Renal cortex interstitium (tissue), 11 donors: ENCODE measurements around the gene ARPC1A. TPM values are rescaled to one million over a fixed set of nuclear protein-coding genes. Genes with fewer than 3 reads are reported as not detected.
"Not testable (repeated sequence)": the region's sequence is repeated elsewhere in the genome, so short reads cannot be mapped to it uniquely, and the experiment has no call there.

Experiments
- DNase-seq, 11 donors: peaks; one replicate each; pipeline ENCODE4 v3.0.0-alpha.2; 2013; ENCODE audit warnings: low read depth in 9 of 11, low spot score in 4 of 11; ENCODE audit errors: extremely low read depth in 1 of 11
- polyA plus RNA-seq, 3 donors: library from polyadenylated mRNA; unstranded; fragments of 120-200 nt; gene quantifications; one replicate each; pipeline ENCODE4 v1.2.1, GENCODE V29; 2013; ENCODE audit not compliant: insufficient read length in 3 of 3

The ARPC1A gene
- polyA plus RNA-seq, 3 donors = 101 to 114 (median 109) TPM

DNA sequence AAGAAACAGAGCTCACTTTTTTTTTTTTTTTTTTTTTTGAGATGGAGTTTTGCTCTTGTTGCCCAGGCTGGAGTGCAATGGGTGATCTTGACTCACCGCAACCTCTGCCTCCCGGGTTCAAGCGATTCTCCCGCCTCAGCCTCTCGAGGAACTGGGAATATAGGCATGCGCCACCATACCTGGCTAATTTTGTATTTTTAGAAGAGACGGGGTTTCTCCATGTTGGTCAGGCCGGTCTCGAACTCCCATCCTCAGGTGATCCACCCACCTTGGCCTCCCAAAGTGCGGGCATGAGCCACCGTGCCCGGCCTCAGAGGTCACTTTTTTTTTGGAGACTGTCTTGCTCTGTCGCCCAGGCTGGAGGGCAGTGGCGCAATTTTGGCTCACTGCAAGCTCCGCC, 32.8 kb downstream of the ARPC1A start:
- not testable (repeated sequence) for DNase-seq

DNA sequence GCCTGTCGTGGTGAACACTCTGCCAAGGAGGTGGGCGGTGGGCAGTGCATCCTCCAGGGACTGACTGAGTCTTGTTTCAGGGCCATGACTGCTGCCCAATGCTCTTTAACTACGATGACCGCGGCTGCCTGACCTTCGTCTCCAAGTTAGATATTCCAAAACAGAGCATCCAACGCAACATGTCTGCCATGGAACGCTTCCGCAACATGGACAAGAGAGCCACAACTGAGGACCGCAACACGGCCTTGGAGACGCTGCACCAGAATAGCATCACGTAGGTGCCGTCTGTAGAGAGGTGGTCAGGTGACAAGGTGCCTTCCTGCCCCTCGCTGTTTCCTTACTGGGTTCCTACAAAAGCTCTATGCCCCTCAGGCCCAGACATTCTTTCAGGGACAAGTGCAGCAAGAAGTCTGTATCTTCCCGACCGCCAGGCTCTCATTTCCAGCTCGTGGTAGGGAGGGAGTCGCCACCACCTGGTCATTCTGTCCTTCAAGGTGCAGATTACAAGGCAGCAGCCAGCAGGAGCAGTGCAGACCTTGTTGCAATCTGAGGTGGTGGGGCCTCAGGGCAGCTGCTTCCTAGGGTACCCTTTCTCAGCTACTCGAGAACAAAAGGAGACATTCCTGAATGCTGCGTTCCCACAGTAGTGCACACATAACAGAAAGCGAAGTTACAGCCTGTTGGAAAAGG, 33.9 kb downstream of the ARPC1A start:
- DNase-seq = no peak

DNA sequence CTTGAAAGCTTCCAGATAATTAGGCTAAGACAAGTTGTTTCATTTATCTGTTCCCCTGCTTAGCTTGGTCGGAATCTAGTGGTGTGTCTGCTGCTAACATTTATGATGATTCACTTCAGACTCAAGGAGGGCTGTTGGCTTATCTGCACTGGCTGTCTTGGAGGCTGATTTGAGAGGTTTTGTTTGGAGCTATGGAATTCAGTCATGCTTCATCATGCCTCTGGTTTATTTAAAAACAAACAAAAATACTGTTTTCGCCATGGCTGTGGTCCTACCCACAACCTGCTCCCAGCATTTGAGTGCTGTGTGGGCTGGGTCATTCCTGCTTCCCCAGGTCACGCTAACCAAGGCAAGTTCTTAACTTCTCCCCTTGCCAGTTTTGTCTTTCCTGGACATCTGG, 37.1 kb downstream of the ARPC1A start:
- no peak for DNase-seq

DNA sequence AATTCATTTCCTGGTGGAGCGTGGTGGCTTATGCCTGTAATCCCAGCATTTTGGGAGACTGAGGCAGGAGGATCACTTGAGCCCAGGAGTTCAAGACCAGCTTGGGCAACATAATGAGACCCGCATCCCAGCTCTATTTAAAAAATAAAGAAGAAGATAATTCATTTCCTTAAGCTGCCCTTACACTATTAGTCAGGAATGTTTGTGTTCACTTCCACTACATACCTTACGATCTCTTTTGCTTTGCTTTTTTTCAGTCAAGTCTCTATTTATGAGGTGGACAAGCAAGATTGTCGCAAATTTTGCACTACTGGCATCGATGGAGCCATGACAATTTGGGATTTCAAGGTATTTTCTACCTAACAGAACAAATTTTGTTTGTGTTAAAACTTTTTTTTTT, 37.6 kb downstream of the ARPC1A start:
- no peak for DNase-seq

DNA sequence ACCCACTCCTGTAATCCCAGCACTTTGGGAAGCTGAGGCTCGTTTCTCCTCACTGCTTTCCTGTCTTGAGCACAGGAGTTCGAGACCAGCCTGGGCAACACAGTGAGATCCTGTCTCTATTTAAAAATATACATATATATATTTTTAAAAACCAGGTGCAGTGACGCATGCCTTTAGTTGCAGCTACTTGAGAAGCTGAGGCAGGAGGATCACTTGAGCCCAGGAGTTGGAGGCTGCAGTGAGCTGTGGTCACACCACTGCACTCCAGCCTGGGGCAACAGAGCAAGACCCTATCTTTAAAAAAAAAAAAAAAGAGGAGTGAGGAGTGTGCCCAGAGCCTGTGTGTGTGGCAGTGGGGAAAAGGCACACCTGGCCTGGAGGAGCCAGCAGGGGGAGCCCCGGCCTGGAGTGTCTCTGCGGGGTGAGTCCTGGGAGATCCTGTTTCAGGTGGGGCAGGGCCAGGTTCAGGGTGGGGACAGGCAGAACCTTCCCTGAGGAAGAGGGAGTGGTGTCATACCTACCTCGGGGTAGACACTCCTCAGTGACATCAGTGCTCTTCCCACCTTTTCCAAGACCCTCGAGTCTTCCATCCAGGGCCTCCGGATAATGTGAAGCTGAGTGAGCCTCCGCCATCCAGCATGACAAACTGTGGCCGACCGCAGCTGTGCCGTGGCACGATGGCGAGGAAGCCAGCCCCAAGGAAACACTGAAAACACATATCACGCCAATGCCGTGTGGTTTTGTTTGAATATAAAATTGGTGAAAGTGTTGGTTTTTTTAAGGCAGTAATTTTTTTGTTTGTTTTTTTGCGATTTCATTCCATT, 39.8 kb downstream of the ARPC1A start:
- DNase-seq = no peak

DNA sequence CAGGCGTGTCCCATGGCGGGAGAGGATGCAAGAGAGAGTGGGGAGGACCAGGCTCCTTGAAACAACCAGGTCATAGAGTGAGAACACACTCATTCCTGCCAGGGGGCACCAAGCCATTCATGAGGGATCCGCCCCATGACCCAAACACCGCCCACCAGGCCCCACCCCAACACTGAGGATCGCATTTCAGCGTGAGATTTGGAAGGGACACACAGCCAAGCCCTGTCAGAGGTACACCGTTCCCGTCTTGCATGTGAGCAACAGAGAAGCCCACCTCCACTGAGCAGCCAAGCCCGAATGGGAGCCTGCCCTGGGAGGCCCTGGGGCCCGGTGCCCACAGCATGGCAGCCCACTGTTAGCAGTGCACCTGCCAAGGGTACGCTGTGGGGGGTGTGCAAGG, 40.9 kb downstream of the ARPC1A start:
- no peak for DNase-seq

DNA sequence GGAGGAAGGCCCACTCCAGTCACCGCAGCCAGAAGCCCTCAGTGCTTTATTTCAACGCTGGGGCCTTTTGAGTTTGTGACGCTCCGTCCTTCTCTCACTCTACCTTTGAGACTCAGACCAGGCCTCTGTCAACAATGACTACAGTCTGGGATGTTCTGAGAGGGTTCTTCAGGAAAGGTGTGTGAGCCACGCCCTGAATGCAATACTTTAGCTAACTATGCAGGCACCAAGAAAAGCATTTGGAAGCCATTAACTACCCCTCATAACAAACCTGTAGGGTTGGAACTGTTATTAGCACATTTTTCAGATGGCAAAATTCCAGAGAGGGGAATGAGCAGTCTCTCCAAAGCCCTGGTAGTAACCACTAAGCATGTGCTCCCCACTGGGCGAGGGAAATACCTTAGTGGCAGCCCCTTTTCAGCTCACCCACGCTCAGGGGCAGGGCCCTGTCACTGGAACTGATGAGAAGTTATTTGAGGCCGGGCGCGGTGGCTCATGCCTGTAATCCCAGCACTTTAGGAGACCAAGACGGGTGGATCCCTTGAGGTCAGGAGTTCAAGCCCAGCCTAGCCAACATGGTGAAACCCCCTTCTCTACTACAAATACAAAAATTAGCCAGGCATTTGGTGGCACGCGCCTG, 43.2 kb downstream of the ARPC1A start:
- no peak for DNase-seq

DNA sequence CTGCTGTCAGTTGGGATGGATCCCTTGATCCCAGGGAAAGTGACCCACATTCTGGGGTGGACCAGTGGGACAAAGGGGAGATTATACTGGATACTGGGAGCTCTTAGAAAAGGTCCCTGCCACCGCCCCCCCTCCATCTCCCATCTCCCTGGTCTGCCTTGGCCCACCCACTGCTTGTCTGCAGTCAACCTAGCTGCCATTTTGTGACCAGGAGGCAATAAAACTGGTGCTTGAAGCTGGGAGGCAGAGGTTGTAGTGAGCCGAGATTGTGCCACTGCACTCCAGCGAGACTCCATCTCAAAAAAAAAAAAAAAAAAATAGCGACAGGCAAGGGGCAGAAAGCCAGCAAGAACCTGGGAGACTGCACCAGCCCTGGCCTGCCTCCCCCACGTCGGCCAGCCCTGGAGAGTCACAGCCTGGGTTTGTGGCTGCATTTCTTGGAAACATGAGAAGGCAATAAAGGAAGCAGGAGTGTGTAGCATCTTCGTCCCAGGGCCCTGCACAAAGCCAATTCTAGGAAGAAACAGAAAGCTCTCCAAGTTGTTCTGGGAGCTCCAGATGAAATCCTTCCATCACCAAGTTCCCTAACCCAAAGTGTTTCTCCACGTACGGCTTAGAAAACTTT, 44.2 kb downstream of the ARPC1A start:
- DNase-seq = no peak

DNA sequence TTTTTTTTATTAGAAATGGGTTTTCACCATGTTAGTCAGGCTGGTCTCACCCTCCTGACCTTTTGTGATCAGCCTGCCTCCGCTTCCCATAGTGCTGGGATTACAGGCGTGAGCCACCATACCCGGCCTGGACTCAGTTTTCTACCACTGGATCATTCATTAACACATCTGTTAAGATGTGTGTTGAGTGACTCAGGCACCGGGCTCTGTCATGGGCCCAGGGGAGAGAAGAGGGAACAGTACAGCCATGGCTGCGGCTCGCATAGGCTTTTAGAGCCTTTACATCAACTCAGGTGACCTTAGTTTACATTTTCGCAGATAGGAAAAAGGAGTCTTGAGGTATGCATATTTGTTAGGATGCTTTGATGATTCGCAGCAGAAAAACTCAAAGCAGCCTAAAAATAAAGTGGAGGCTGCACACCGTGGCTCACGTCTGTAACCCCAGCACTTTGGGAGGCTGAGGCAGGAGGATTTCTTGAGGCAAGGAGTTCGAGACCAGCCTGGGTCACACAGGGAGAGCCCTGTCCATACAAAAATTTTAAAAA, 45.8 kb downstream of the ARPC1A start:
- DNase-seq = no peak

DNA sequence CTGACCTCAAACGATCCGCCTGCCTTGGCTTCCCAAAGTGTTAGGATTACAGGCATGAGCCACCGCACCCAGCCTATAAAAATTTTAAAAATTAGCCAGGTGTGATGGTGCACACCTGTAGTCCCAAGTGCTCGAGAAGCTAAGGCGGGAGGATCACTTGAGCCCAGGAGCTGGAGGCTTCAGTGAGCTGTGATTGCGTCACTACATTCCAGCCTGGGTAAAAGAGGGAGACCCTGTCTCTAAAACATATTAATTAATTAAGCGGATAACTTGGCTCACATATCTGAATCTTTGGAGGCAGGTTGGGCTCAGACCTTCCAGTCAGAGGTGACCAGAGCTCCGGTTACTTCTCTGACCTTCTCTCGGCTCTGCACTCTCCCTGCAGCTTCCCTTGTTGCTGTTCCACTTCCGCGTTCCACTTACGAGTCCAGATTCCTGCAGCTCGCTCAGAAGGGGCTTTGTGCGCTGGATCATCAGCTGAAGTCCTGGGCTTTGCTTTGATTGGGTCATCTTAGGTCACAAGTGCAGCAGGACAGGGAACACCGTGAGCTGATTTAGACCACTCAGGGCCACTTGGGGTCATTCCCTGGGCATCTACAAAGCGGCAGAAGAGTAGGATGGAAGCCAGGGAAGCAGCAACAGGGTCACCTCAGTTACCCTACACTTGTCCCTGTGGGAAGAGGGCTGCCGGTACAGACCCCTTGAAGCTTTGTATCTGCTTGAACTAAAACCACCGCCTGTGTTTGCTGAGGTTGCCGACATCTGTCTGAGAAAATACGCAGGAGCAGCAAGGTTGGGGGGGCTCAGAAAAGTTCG, 46.8 kb downstream of the ARPC1A start:
- peak in 3 of 11 donors; percentile 50 to 71 (median 69) for DNase-seq

DNA sequence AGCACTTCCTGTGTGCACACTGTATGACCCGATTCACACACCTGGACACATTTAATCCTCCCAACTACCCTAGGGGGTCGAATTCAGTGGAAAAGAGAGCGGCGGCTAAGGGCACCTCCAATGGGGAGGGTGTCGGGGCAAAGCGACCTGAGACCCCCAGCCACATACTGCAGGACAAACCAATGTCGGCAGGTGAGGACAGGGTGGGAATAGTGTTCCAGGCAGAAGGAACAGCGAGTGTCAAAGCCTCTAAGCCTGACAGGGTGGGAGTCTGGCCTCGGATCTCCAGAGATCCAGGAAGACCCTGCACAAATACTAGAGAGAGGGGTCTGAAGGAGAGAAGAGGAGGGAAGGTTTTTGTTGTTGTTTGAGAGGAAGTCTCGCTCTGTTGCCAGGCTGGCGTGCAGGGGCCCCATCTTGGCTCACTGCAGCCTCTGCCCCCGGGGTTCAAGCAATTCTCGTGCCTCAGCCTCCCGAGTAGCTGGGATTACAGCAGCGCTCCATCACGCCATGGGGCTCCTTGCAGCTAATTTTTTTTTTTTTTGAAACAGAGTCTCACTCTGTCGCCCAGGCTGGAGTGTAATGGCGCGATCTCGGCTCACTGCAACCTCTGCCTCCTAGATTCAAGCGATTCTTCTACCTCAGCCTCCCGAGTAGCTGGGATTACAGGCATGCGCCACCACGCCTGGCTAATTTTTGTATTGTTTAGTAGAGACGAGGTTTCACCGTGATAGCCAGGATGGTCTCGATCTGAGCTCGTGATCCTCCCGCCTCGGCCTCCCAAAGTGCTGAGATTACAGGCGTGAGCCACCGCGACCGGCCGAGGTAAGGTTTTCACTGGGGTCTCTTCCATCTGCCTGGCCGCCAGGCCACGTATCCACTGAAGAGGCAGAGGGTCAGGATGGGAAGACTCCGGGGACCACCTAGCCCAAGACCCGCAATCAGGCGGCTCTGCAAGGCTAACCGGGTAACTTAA, 47.7 kb downstream of the ARPC1A start:
- no peak for DNase-seq

DNA sequence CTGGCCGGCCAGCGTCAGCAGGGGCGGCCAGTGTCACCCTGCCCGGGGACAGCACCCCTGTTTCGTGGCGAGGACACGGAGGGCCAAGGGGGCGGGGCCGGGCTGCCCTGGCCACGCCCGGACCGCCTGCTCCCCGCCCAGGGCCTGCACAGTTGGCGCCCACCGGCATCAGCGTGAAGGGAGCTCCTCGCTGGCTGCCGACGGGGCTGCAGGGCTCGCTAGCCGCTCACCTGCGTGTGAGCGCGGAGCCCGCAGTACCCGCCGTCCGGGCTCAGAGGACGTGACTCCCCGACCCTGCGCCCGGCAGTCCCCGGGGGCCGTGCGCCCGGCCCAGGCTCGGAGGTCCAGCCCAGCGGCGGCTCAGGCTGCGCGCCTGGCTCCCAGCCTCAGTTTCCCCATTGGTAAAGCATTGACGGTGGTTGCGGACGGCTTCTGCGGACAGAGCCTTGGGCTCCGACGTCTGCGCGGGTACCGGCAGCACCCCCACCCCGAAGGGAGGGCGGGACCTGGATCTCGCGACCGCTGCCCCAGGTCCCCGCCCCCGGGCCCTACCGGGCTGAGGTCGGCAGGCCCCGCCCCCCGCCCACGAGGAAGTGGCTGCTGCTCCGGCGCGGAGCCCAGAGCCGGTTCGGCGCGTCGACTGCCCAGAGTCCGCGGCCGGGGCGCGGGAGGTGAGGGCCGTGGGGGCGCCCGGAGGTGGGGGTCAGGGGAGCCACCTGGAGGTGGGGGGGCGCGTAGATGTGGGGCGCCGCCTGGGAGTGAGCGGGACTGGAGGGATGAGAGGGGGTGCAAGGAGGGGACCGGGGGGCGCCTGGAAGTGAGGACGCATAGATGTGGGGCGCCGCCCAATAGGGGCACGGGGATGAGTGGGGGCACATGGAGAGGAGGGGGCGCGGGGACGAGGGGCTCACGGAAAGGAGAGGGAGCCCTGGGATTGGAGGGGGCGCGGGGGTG, 48.7 kb downstream of the ARPC1A start, which contains the start of gene ARPC1B:
TSS of gene ARPC1B (plus strand) at position 620 of the 954 bp plus-strand sequence. CDS start 10,985 bp downstream, outside the sequence.
- DNase-seq = no peak

DNA sequence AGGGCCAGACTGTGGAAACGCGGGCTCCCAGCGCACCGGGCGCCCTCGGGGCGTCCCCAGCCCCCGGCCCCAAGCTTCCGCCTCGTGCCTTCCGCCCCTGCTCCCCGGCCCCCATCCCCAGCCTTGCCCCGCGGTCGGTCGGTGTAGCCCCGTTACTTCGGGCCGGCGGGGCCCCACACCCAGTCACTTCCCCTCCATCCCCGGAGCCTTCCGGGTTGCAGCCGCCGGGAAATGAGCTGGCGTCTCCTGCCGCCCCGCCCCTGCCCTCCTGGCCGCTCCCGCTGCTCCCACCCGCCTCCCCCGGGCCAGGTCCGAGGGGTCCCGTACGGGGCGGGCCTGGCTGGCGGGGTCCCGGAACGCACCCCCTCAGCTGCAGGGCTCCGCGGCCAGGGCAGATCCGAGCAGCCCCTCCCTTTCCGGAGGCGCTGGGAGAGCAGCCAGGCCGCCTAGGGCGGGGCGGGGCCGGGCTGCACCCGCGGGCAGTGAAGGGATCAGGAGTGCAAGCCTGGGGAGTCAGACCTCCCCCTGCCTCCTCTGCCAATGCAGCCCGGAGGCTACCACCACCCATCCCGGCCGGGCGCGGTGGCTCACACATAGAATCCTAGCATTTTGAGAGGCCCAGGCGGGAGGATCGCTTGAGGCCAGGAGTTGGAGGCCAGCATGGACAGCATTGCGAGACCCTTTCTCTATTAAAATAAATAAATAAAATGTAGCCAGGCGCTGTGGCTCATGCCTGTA, 49.5 kb downstream of the ARPC1A start:
- DNase-seq = no peak

DNA sequence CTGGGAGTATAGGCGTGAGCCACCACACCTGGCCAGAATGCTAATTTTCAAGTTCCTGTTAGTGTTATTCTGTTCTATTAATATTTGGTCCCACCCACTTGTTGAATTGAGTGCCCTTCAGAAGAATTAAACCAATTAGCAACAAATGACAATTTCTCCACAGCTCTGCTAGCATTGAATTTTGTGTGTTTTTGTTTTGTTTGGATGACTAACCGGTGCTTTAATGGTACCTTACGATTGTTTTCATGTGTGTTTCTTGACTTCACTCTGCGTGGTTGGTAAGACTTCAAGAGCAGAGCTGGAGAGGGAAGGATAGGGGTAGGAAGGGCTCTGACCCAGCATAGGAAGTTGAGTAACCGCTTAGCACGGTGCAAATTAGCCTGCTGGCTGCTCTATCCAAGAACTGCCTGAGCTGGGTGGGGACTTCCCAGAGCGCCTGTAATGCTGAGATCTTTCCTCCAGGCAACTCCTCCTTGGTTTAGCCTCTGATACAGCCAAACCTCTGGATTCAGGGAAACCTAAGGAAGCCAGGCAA, 53.4 kb downstream of the ARPC1A start:
- no peak for DNase-seq

DNA sequence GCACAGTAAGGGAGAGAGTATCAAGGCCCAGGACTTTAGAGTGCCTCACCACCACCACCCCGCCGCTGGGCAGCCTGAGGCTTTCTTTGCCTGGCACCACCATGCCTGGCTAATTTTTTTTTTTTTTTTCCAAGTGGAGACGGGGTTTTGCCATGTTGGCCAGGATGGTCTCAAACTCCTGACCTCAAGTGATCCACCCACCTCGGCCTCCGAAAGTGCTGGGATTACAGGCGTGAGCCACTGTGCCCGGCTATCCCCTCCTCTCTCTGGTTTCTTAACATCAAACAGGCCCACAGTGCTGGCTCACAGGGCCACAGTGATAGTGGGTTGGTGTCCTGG, 54.0 kb downstream of the ARPC1A start:
- DNase-seq = not testable (repeated sequence)
